Left cardiac atrium (tissue), 4 donors: ENCODE results near the gene VPS37C. TPM values are rescaled to one million over a fixed set of nuclear protein-coding genes. Genes with fewer than 3 reads are reported as not detected.

Experiments
- ATAC-seq, 2 donors: fragments of 200-7000 bp; cut with Tn5 transposase; one replicate each; pipeline ENCODE4 v1.9.1; 2020; ENCODE audit warnings: mild to moderate bottlenecking in 2 of 2, moderate library complexity in 2 of 2
- DNase-seq: peaks from one replicate; pipeline ENCODE4 v3.0.0-alpha.2; 2020
- intact Hi-C, 2 donors: fragments of 100-400 bp; cut with DNase I; formaldehyde crosslinking; loops; one replicate each; pipeline versions ENCODE4 v1.14.1 to v1.15.1; 2022 to 2023
- total RNA-seq, 2 donors: library from RNA; stranded (reverse); fragmentation: NEBNext Ultra II Directional; extraction: Animal tissue kit (Norgen Biotek cat#: 25700); gene quantifications; one replicate each; pipeline ENCODE4 v1.2.1, GENCODE V29; 2021
- donor health status: DM: no; HTN: yes; CAD: no.
- donor health status: DM: no; HTN: yes; CAD: no; lungs with severe emphysema.
- donor health status: DM: yes; HTN: yes; CAD: no.
- donor health status: Dilated cardiomyopathy.

Gene VPS37C
- total RNA-seq, 2 donors from 2014 or later: 18.6 to 23.1 TPM

GRCh38 chr11:61124574-61125309, 36.5 kb downstream of the VPS37C start:
- ATAC-seq (no peak), DNase-seq (no peak)
- intact Hi-C loops: no loop called here

DNA sequence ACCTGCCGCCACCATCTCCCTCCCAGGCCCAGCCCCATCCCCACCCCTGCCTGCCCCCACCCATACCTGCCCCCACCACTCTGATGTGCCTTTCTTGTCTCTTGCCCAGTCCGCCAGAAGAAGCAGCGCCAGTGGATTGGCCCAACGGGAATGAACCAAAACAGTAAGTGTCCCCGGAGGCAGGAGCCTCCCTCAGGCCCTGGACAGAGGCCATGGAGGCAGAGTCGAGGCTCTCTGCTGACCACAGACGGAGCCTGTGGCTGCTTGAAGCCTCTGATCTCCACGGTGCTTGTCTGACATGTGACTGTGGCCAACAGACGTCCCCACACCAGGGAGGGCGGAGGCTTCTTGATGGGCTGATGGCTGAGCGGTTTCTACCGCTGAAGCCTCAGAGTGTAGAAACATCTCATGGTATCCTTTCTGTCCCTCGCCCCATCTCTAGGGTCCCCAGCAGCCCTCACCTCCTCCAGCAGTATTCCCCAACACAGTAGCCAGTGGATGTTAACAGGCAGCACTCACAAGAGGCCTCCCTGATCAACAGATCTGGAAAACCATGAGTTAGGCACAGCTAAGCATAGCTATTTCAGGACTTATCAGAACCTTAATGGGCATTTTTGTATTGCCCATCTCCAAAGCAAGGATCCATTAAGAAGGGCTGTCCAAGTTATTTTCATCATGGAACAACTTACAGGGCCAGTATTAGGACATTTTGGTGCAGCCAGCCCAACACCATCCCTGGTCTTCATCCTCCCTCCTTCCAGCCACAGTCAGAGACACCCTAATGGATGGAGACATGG, 37.3 kb downstream of the VPS37C start:
- DNase-seq (no peak), ATAC-seq (no peak)
- intact Hi-C loops: no loop called here

DNA sequence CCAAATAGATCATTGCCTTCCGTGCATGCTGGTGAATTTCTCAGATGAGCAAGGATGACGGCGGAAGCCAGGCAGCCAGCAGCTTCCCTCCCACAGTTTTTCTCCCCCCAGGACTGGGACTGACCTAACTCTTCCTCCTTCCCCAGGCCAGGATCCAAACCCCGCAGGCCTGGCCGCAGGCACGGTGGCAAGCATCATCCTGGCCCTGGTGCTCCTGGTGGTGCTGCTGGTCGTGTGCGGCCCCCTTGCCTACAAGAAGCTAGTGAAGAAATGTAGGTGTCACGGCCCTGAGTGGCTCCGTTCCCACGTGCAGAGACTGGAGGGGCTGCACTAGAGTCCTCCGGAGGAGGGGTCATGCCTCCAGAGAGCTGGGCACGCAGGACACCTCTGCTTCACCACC, 38.5 kb downstream of the VPS37C start:
- intact Hi-C loops: no loop called here
- ATAC-seq (no peak), DNase-seq (no peak)

DNA sequence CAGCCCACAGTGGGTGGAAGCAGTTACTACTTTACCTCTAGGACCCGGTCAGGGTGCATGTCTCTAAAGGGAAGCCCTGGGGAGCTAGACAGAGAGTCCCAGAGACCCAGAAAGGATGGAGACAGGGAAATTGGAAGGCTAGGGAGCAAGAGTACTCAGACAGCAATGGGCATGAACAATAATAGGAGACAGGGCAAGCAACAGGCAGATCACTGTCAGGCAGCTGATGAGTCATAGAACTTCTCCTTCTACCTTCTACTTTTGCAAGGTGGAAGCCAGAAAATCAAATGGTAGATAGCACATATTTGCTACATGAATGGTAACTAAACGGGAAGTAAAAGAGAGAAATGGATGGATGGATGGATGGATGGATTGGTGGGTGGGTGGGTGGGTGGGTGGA, 39.3 kb downstream of the VPS37C start:
- intact Hi-C loops: no loop called here
- DNase-seq (no peak), ATAC-seq (peak in 1 of 2 donors; percentile 15)

DNA sequence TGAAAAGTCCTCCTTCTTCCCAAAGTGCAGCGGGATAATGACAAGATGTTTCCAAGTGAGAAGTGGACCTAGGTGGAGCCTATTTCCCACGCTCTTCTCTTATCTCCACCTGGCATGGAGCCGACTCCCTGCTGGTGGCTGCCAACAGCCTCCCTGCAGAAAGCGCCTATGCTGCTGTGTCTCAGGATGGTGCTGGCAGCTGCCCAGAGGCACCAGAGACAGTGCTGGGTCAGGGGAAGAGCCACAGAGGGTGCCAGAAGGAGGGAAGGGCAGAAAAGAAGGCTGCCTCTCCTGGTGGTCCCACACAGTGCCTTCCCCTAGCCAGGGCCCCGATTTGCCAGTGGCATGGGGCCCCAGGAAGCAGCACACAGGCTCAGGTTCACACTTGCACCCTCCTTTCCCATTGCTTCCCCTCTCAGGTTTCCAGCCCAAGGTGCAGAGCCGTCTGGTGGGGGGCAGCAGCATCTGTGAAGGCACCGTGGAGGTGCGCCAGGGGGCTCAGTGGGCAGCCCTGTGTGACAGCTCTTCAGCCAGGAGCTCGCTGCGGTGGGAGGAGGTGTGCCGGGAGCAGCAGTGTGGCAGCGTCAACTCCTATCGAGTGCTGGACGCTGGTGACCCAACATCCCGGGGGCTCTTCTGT, 39.9 kb downstream of the VPS37C start:
- intact Hi-C loops: no loop called here
- ATAC-seq: peak; percentile 72
- peak; percentile 81 for DNase-seq

DNA sequence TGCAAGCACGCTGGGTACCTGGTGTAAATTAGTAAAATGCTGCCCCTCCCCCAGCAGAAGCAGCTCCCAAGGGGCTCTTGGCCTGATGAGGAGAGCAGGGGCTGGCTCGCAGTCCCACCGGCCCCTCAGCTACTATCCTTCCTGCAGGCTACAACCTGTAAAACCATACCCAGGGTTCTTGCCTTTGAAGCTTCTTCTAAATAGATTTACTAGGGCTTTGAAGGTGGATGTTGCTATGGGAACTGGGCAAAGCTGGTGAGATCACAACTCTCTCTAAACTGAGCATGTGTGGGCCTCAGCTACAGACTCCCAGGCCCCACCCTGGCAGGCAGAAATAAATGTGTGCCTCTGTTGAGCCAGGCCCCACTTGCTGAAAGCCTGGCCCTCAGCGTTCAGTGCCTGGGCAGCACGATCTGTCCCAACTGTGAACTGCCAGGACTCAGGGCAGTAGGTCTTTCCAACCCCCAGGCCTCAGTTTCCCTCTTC, 40.5 kb downstream of the VPS37C start:
- DNase-seq (no peak), ATAC-seq (peak; percentile 39 to 69)
- intact Hi-C loops: no loop called here

- no peak for DNase-seq
- intact Hi-C loops: no loop called here
- ATAC-seq: no peak
These were observed 41.0 kb downstream of the VPS37C start for GRCh38 chr11:61120099-61120705.

DNA sequence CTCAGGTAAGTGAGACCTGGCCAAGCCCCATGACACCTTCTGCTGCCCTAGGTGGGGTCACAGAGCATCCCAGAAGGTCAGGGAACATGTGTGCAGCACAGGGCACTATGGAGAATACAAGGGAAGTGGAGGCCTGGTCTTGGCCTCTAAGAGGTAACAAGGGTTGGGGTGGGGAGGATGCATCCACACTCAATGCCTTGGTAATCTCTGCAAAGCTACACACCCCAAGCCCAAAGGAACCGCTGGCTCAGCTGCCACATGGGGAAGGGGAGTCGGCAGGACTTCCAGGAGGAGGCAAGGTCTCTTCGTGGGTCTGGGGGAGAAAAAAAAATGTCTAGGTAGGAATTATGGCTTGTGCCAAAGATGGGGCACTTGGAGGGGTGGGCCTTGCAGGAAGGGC, 41.7 kb downstream of the VPS37C start:
- ATAC-seq: no peak
- intact Hi-C loops: loop anchor here in 1 of 2 donors (10.0 kb wide), 1 partner anchor 125 kb away; no protein-coding TSS in a partner anchor
- DNase-seq: no peak

DNA sequence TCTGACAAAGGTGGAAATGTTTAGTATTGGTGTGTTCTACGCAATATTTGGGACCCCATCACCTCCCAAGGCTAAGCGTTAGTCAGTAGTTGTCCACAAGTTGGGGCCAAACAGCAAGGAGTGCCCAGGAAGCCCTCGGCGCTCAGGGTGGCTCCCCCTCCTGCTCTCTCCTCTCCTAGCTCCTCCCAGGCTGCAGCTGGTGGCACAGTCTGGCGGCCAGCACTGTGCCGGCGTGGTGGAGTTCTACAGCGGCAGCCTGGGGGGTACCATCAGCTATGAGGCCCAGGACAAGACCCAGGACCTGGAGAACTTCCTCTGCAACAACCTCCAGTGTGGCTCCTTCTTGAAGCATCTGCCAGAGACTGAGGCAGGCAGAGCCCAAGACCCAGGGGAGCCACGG, 42.2 kb downstream of the VPS37C start:
- ATAC-seq: no peak
- intact Hi-C loops: loop anchor here in 1 of 2 donors (10.0 kb wide), 1 partner anchor 124 kb away; no protein-coding TSS in a partner anchor
- no peak for DNase-seq

DNA sequence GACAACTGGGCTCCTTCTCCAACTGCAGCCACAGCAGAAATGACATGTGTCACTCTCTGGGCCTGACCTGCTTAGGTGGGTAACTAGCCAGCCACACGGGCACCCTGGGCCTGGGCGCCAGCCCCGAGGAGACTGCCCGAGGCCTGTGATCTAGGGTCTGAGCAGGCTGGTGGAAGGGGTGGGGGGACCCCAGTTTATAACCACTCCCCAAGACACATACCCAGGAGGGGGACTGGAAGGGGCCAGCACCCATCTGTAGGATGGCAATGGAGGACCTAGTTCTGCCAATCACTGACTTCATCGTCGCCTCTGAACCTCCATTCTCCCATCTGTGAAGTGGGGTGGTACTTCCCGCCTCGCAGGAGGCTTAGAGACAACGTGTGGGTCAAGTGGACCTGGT, 42.8 kb downstream of the VPS37C start:
- DNase-seq (no peak), ATAC-seq (no peak)
- intact Hi-C loops: loop anchor here in 1 of 2 donors (10.0 kb wide), 1 partner anchor 124 kb away; no protein-coding TSS in a partner anchor

DNA sequence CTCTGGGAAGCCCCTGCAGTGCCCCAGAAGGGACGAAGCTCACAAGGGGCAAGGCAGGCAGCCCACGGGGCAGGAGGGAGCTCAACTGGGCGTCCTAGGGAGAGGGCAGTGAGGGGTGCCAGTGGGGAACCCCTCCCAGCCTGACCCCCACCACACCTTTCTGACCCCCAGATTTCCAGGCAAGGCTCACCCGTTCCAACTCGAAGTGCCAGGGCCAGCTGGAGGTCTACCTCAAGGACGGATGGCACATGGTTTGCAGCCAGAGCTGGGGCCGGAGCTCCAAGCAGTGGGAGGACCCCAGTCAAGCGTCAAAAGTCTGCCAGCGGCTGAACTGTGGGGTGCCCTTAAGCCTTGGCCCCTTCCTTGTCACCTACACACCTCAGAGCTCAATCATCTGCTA, 43.2 kb downstream of the VPS37C start:
- DNase-seq: no peak
- intact Hi-C loops: loop anchor here in 1 of 2 donors (10.0 kb wide), 1 partner anchor 123 kb away; no protein-coding TSS in a partner anchor
- no peak for ATAC-seq

DNA sequence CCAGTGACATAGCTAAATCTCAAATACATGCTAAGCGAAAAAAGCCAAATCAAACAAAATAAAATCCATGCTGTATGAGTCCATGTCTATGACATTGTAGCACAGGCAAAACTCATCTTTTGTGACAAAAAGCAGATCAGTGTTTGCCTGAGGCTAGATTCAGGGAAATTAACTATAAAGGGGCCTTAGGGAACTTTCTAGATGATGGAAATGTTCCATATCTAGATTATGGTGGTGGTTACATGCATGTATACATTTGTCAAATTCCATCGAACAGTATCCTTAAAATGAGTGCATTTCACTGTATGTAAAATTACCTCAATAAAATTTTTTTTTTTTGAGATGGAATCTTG, 44.1 kb downstream of the VPS37C start:
- DNase-seq (no peak), ATAC-seq (no peak)
- intact Hi-C loops: loop anchor here in 1 of 2 donors (10.0 kb wide), 1 partner anchor 122 kb away; no protein-coding TSS in a partner anchor

DNA sequence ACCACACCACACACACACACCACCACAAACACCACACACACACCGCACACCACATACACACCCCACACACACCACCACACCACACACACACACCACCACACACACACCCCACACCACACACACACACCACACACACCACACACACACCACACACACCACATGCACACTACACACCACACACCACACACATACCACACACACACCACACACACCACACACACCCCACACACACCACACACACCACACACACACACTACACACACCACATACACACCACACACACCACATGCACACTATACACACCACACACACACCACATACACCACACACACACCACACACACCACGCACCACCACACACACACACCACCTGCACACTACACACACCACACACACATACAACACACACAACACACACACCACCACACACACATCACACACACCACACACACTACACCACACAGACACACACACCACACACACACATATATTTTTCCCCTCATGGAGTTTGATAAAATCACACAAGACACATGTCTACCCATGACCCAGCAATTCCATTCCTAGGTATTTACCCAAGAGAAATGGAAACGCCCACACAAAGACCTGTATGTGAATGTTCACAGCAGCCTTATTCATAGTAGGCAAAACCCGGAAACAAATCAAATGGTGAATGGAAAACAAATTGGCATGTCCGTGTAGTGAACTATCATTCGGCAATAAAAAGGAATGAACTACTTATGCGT, 44.6 kb downstream of the VPS37C start:
- DNase-seq (no peak), ATAC-seq (no peak)
- intact Hi-C loops: loop anchor here in 1 of 2 donors (10.0 kb wide), 1 partner anchor 122 kb away; no protein-coding TSS in a partner anchor

DNA sequence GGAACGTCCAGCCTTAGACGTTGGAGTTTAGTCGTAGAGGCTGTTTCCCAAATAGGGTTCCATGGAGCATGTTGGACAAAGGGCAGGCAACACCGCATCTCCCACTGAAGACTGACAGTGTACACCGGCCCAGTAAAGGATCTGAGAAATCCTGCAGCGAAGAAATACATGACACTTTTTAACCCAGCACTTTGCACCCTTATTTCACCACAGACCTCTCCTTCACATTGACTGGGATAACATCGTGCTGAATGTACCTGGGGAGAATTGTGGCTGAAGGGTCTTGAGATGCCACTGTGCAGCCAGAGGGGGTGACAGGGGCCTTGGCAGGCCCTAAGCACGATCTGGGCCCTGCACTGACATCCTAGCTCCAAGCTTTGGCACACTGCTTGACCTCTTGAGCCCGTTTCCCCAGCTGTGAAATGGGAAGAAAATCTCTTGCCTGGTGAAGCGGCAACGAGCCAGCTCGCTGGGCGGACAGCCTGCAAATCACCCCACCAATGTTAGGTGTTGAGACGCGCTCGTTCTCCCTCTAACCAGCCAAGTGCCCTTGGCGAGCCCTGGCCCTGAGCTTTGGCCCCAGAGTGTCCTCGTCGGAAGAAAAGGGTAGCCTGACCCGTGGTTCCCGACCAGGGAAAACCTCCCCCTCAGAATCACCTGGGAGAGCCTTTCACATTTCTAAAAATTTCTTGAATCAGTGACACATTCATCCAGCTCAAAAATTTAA, 45.6 kb downstream of the VPS37C start:
- intact Hi-C loops: loop anchor here in 1 of 2 donors (10.0 kb wide), 1 partner anchor 121 kb away; no protein-coding TSS in a partner anchor
- DNase-seq (no peak), ATAC-seq (no peak)

DNA sequence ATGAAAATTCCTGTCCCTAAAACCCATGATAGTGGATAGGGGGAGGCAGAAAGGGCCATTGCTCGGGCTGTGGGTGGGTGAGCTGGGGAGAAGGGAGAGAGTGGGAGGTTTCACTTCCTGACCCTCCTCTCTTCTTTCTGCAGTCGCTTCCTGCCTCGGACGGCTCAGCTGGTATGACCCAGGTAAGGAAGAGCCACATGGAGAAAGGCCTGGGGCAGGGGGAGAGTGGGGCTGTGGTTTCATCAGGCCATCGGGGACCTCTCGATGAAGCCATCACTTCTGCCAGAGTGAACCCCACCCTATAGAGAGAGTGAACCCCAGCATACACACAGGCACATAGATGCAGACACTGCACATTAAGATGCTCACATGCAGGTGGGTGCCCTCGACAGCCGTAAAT, 46.3 kb downstream of the VPS37C start:
- ATAC-seq (no peak), DNase-seq (no peak)
- intact Hi-C loops: loop anchor here in 1 of 2 donors (10.0 kb wide), 1 partner anchor 120 kb away; no protein-coding TSS in a partner anchor

DNA sequence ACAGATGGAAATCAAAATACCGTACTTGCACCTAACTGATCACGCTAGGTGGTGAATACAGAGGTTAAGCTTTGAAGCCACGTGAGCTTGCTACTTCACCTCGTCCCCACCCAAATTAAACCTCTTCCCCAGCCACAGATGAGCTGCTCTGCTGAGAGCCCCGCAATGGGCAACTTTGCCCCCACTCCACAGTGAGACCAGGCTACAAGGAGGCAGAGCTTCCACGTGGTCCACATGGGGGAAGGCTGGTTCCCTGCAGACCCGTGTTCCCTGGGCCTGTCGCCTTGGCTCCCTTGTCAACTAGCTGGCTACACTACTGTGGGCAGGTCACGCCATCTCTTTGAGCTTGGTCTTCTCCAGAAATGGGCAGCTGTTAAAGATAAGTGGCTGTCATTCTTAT, 48.0 kb downstream of the VPS37C start:
- intact Hi-C loops: loop anchor here in 1 of 2 donors (10.0 kb wide), 1 partner anchor 118 kb away; no protein-coding TSS in a partner anchor
- ATAC-seq: no peak
- DNase-seq: no peak

GRCh38 chr11:61112575-61112974, 48.7 kb downstream of the VPS37C start:
- ATAC-seq: no peak
- intact Hi-C loops: loop anchor here in 1 of 2 donors (10.0 kb wide), 1 partner anchor 118 kb away; no protein-coding TSS in a partner anchor
- DNase-seq: no peak
